Endothelial cell of umbilical vein (primary cell): ENCODE measurements around the gene CNTN2. TPM values are rescaled to one million over a fixed set of nuclear protein-coding genes. Genes with fewer than 3 reads are reported as not detected.

ENCODE experiments used
- BruUV-seq: library from RNA; stranded (reverse); fragments of 400-500 nt; replicated peaks from 2 replicates; lab custom pipeline; 2021; lab: Mats Ljungman, UMichigan
- CTCF ChIA-PET: fragments of 300-600, 350-600 bp; sonication (Branson Sonifier 250); formaldehyde crosslinking; loops from one replicate; lab custom pipeline; 2021; ENCODE audit warnings: antibody characterized with exemption, inconsistent platforms; lab: Charles Lee
- POLR2A ChIA-PET: fragments of 300-600, 350-600 bp; sonication (Branson Sonifier 250); formaldehyde crosslinking; loops from one replicate; lab custom pipeline; 2021; ENCODE audit warnings: antibody characterized with exemption, inconsistent platforms; lab: Charles Lee
- DNase-seq: peaks from one replicate; pipeline ENCODE4 v3.0.0-alpha.2; 2011; ENCODE audit warnings: low read depth, low spot score
- FAIRE-seq: peaks from 2 replicates; lab custom pipeline; 2011; peaks lifted over from hg19 to GRCh38; lab: Jason Lieb, UNC
- H2AFZ ChIP-seq: 2 replicates; pipeline ENCODE4 v1.6.0; 2012; ENCODE audit warnings: low read depth, low read length, control low read depth, inconsistent platforms
- H3K27ac ChIP-seq: 2 replicates; pipeline ENCODE4 v1.5.1; 2011; ENCODE audit warnings: low read depth, mild to moderate bottlenecking, control low read depth, low read length, moderate library complexity; ENCODE audit not compliant: insufficient read depth
- H3K27me3 ChIP-seq, 2 experiments: 2 replicates each; pipeline versions ENCODE4 v1.6.0 to v1.6.1; 2011; ENCODE audit warnings: low read length in 2 of 2, mixed read lengths in 1 of 2; ENCODE audit not compliant: control insufficient read depth in 2 of 2, insufficient read depth in 2 of 2
- H3K36me3 ChIP-seq, 2 experiments: 2 replicates in 1 of 2; 3 replicates in 1 of 2; pipeline ENCODE4 v1.5.1; 2011; ENCODE audit warnings: low read length in 2 of 2, mild to moderate bottlenecking in 1 of 2, moderate library complexity in 1 of 2; ENCODE audit not compliant: control insufficient read depth in 2 of 2, insufficient read depth in 2 of 2; ENCODE audit errors: extremely low read depth in 1 of 2
- H3K4me1 ChIP-seq: 3 replicates; pipeline ENCODE4 v1.5.1; 2011; ENCODE audit warnings: mild to moderate bottlenecking, low read length; ENCODE audit not compliant: control insufficient read depth, insufficient read depth; ENCODE audit errors: extremely low read depth
- H3K4me2 ChIP-seq: 2 replicates; pipeline ENCODE4 v1.6.1; 2011; ENCODE audit warnings: low read length, control low read depth, mixed read lengths; ENCODE audit not compliant: insufficient read depth
- H3K4me3 ChIP-seq, 3 experiments: fragments of 200-600 bp in 1 of 3; sonication (generic), shearing (Covaris generic) in 1 of 3; replicated peaks in 1 of 3; 2 replicates each; pipeline ENCODE4 v1.5.1; 2011 to 2016; ENCODE audit warnings: control low read depth in 3 of 3, low read length in 3 of 3, mild to moderate bottlenecking in 2 of 3, inconsistent platforms in 1 of 3, low read depth in 1 of 3, moderate library complexity in 1 of 3; ENCODE audit not compliant: insufficient read depth in 1 of 3
- H3K79me2 ChIP-seq: 2 replicates; pipeline ENCODE4 v1.6.0; 2012; ENCODE audit warnings: low read length, inconsistent platforms; ENCODE audit not compliant: control insufficient read depth, insufficient read depth
- H3K9ac ChIP-seq: replicated peaks from 2 replicates; pipeline ENCODE3; 2011; ENCODE audit warnings: low read length, control low read depth; ENCODE audit not compliant: insufficient read depth; ENCODE audit errors: extremely low read depth
- H3K9me1 ChIP-seq: replicated peaks from 3 replicates; pipeline ENCODE4 v1.6.0; 2011; ENCODE audit warnings: mild to moderate bottlenecking, low read length; ENCODE audit not compliant: control insufficient read depth, insufficient read depth; ENCODE audit errors: extremely low read depth
- H3K9me3 ChIP-seq: replicated peaks from 2 replicates; pipeline ENCODE4 v1.5.1; 2012; ENCODE audit warnings: low read length, inconsistent platforms; ENCODE audit not compliant: control insufficient read depth, insufficient read depth
- H4K20me1 ChIP-seq: replicated peaks from 2 replicates; pipeline ENCODE3; 2011; ENCODE audit warnings: mild to moderate bottlenecking, low read length; ENCODE audit not compliant: control insufficient read depth, insufficient read depth; ENCODE audit errors: extremely low read depth
- CTCF ChIP-seq, 2 donors: IDR thresholded peaks; 1 replicate in 1 of 2; 2 replicates in 1 of 2; pipeline ENCODE4 v1.5.1; 2011; ENCODE audit warnings: low read length in 2 of 2, mild to moderate bottlenecking in 2 of 2, moderate library complexity in 2 of 2, control low read depth in 1 of 2, inconsistent platforms in 1 of 2, low read depth in 1 of 2; ENCODE audit not compliant: insufficient read depth in 1 of 2; ENCODE audit errors: extremely low read depth in 1 of 2
- EZH2 ChIP-seq: IDR thresholded peaks from 2 replicates; pipeline ENCODE4 v1.6.1; 2012; ENCODE audit warnings: borderline replicate concordance, low read depth, mild to moderate bottlenecking, moderate library complexity, low read length, inconsistent platforms; ENCODE audit not compliant: severe bottlenecking
- FOS ChIP-seq: IDR thresholded peaks from 2 replicates; pipeline ENCODE4 v1.6.1; 2011; ENCODE audit warnings: mild to moderate bottlenecking, low read length, moderate library complexity, borderline replicate concordance; ENCODE audit not compliant: insufficient read depth
- GATA2 ChIP-seq: IDR thresholded peaks from 2 replicates; pipeline ENCODE4 v1.7.0; 2011; ENCODE audit warnings: low read depth, mild to moderate bottlenecking, moderate library complexity, mixed read lengths, low read length; ENCODE audit not compliant: insufficient read length, insufficient read depth
- JUN ChIP-seq: IDR thresholded peaks from 2 replicates; pipeline ENCODE4 v1.6.1; 2011; ENCODE audit warnings: borderline replicate concordance, low read depth; ENCODE audit not compliant: insufficient read length, insufficient read depth
- MYC ChIP-seq: IDR thresholded peaks from one replicate; pipeline ENCODE4 v1.6.1; 2011; ENCODE audit warnings: mild to moderate bottlenecking, low read depth, low read length
- POLR2A ChIP-seq: IDR thresholded peaks from 2 replicates; pipeline ENCODE4 v1.6.1; 2012; ENCODE audit warnings: low read depth, mild to moderate bottlenecking, control low read depth, low read length
- POLR2AphosphoS5 ChIP-seq: IDR thresholded peaks from 2 replicates; pipeline ENCODE4 v1.6.1; 2012; ENCODE audit warnings: low read depth, mild to moderate bottlenecking, control low read depth, low read length, moderate library complexity; ENCODE audit not compliant: insufficient read depth
- dilution Hi-C: fragments of 300-500 bp; cut with MboI; formaldehyde crosslinking; loops from one replicate; pipeline ENCODE4 v1.15.0; 2019; ENCODE audit warnings: low sequenced_read_pairs; ENCODE audit not compliant: extremely low pct_ligation_motif_present
- intact Hi-C: fragments of 100-400 bp; cut with micrococcal nuclease; formaldehyde crosslinking; loops from one replicate; pipeline ENCODE4 v1.10.0; 2022
- polyA plus RNA-seq, 4 experiments: library from polyadenylated mRNA; depleted of rRNA in 3 of 4; stranded (reverse) in 3 of 4; unstranded in 1 of 4; fragments of >200 nt; gene quantifications; 2 replicates each; pipeline versions ENCODE4 v1.2.1 to v1.2.3, GENCODE V29; 2011 to 2012; ENCODE audit warnings: missing spikeins in 1 of 4
- total RNA-seq: library from RNA; stranded (reverse); gene quantifications from 2 replicates; pipeline ENCODE4 v1.2.3, GENCODE V29; 2021
- TF ChIP-seq, protein P1 (sequence below): IDR thresholded peaks from 2 replicates; pipeline ENCODE4 v1.6.1; 2011; ENCODE audit not compliant: insufficient read depth, insufficient read length

Gene CNTN2
- total and polyA plus RNA-seq, 2 donors (not counting 3 experiments of a cell fraction or from before 2014, with no cell fraction given), result not detected

- Histone ChIP-seq H3K27ac (no peak overlapping the region), H3K36me3 (no peaks in the 10 kb centered on the region), H3K9me1 (no peaks in the 10 kb centered on the region), H2AFZ (no peak overlapping the region), H3K4me3 (no peak overlapping the region), H4K20me1 (no peaks in the 10 kb centered on the region), H3K4me2 (no peak overlapping the region), H3K9ac (no peak overlapping the region), H3K9me3 (no peaks in the 10 kb centered on the region), H3K27me3 (no peaks in the 10 kb centered on the region), H3K79me2 (no peaks in the 10 kb centered on the region), H3K4me1 (no peaks in the 10 kb centered on the region)
- TF ChIP-seq, protein P1, sequence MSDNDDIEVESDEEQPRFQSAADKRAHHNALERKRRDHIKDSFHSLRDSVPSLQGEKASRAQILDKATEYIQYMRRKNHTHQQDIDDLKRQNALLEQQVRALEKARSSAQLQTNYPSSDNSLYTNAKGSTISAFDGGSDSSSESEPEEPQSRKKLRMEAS, result no peak
- TF ChIP-seq MYC (no peak), EZH2 (no peak), FOS (no peak), POLR2A (no peak), GATA2 (no peak), CTCF (IDR thresholded peaks at IDR 0.05; ENCODE audit: extremely low read depth in 1 of 2, insufficient read depth in 1 of 2, low read depth in 1 of 2, low read length in 2 of 2) (no peak), JUN (no peak), POLR2AphosphoS5 (no peak)
- FAIRE-seq, result no peak
- intact Hi-C loops (no loop called here), dilution Hi-C loops (no loop called here)
- ChIA-PET CTCF (interaction anchor here (0.6 to 3.1 kb wide), 2 partner anchors 8 to 9 kb away, joined by 3 to 31 read pairs; no protein-coding TSS in a partner anchor), POLR2A (no interaction called here)
- no TSS peak for BruUV-seq
- no peak for DNase-seq
Measured at GRCh38 chr1:205053296-205053695, 10.3 kb downstream of the CNTN2 start.
